MM.1S (cell line): ENCODE data around the gene ADARB2.

Experiments
- EZH2phosphoT487 ChIP-seq: fragments of 300-600 bp; sonication (generic); IDR thresholded peaks from 2 replicates; pipeline ENCODE4 v1.6.1; 2018; ENCODE audit warnings: antibody characterized with exemption, low read length
- TF ChIP-seq, protein P1 (sequence below): fragments of 300-600 bp; sonication (generic); IDR thresholded peaks from 2 replicates; pipeline ENCODE4 v1.5.1; 2016; ENCODE audit warnings: antibody characterized with exemption, low read length, mixed read lengths

GRCh38 chr10:1230592-1231275, 506.6 kb downstream of the ADARB2 start:
- TF ChIP-seq, protein P1, sequence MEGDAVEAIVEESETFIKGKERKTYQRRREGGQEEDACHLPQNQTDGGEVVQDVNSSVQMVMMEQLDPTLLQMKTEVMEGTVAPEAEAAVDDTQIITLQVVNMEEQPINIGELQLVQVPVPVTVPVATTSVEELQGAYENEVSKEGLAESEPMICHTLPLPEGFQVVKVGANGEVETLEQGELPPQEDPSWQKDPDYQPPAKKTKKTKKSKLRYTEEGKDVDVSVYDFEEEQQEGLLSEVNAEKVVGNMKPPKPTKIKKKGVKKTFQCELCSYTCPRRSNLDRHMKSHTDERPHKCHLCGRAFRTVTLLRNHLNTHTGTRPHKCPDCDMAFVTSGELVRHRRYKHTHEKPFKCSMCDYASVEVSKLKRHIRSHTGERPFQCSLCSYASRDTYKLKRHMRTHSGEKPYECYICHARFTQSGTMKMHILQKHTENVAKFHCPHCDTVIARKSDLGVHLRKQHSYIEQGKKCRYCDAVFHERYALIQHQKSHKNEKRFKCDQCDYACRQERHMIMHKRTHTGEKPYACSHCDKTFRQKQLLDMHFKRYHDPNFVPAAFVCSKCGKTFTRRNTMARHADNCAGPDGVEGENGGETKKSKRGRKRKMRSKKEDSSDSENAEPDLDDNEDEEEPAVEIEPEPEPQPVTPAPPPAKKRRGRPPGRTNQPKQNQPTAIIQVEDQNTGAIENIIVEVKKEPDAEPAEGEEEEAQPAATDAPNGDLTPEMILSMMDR, result no peak
- TF ChIP-seq EZH2phosphoT487, result no peak
